ENCODE data around the gene IFT20. TPM values are rescaled to one million over a fixed set of nuclear protein-coding genes. Genes with fewer than 3 reads are reported as not detected.

IFT20 gene, protein sequence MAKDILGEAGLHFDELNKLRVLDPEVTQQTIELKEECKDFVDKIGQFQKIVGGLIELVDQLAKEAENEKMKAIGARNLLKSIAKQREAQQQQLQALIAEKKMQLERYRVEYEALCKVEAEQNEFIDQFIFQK
- total RNA-seq (2014; rRNA removed; shearing (Covaris generic)) (16.3 and 32.9 TPM in 2 replicates), total RNA-seq (2022) (23.8 and 23.9 TPM in 2 replicates), Bru-seq, nascent RNA (percentile 48 among the genes with signal in this experiment), BruChase-seq, experiment 1, labeled RNA remaining after a 6-hour chase (percentile 58 among the genes with signal in this experiment), BruChase-seq, experiment 2, labeled RNA remaining after a 2-hour chase (percentile 54 among the genes with signal in this experiment)
- long read RNA-seq, transcript IFT20-214 (6 exons, 1,071 nt), result major isoform, 15 of 40 reads
- long read RNA-seq, transcript IFT20-203 (5 exons, 825 nt), result minor isoform, 13 of 40 reads
- long read RNA-seq, partial matches to known transcripts, result 5 of 40 reads
- long read RNA-seq, other reads (novel, unspliced or antisense), result 0 of 40 reads

DNA sequence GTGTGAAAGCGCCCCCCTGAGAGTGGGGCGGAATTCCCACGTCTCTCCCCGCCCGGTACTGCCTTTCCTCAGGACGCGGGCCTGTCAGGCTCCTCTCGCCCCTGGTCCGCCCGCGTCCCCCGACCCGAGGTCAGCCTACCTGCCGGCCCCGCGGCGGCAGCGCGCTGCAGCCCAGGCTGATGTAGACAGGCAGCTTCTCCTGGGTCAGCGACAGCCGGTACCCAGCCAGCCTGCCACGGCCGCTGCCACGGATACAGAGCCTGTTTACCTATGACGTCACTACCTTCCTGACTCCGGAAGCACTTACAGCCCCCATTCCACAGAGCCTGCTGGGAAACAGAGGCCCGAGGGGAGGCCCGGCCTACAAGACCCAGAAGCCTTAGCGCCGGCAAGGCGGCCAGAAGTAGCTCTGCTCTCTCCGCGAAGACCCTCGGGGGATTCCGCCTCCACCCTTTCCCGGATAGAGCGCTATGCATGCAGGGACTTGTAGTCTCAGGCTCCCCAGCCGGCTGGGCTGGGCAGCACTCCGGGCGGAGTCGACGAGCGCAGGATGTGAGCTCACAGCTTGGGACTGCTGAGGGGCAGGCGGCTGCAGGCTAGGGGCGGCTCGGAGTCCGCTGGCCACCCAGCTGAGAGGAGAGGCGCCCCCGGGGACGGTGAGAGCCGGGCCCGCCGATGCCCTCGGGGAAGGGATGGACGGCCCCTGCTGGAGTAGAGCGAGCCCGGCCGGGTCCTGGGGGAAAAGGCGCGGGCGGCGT is at the start of gene IFT20, which contains the start of gene TNFAIP1:
IFT20 (minus strand) TSS at position 272 of the 758 bp plus-strand sequence. CDS start 3,487 bp downstream, outside the sequence.
TNFAIP1 (plus strand) TSS at position 561 of the 758 bp plus-strand sequence. CDS start 3,761 bp downstream, outside the sequence.
- Histone ChIP-seq H3K9me2 (ENCODE audit: insufficient read depth, low read length) (no peaks in the 10 kb centered on the region), H3K4me1 (ENCODE audit: insufficient read depth, low read length, poor library complexity, severe bottlenecking) (peaks cover 23% of the 10 kb centered on the region), H3K79me2 (ENCODE audit: insufficient read depth, low read depth, low read length) (peaks cover 10% of the 10 kb centered on the region; the same call in 1 of the 2 replicates), H3K9me3 (ENCODE audit: low read length) (no peaks in the 10 kb centered on the region), H3K27ac (ENCODE audit: low read depth, low read length, poor library complexity, severe bottlenecking) (no peak within 1 kb of the TSS), H3K4me3 (ENCODE audit: low read depth, low read length, poor library complexity, severe bottlenecking) (peak within 1 kb of the TSS; percentile 86), H3K4me2 (ENCODE audit: low read length) (peak within 1 kb of the TSS; percentile 97), H4K20me1 (ENCODE audit: insufficient read depth, low read length) (no peaks in the 10 kb centered on the region), H3K36me3 (ENCODE audit: insufficient read depth, low read length) (no peaks in the 10 kb centered on the region; the same call in 1 of the 2 replicates), H2AFZ (ENCODE audit: low read length) (peak within 1 kb of the TSS; percentile 69)
- peak; percentile 99 for DNase-seq (ENCODE audit: low spot score)
- intact Hi-C loops (cut with micrococcal nuclease; ENCODE audit: unreplicated experiment), result loop anchor here (1.0 to 2.0 kb wide), 2 partner anchors 22 to 35 kb away; partner anchors contain the start of genes POLDIP2, SARM1 and VTN
- no TSS peak for BruUV-seq (replicated peaks)
- ChIA-PET POLR2A (interaction anchor here (0.8 to 3.0 kb wide), 9 partner anchors 10 to 260 kb away, joined by 3 to 22 read pairs (median 3); partner anchors contain the start of genes POLDIP2 and TMEM97), CTCF (ENCODE audit: unreplicated experiment) (interaction anchor here (0.6 to 1.1 kb wide), 3 partner anchors 14 to 21 kb away, joined by 3 read pairs; partner anchors contain the start of gene POLDIP2)
- TF ChIP-seq, protein P1, sequence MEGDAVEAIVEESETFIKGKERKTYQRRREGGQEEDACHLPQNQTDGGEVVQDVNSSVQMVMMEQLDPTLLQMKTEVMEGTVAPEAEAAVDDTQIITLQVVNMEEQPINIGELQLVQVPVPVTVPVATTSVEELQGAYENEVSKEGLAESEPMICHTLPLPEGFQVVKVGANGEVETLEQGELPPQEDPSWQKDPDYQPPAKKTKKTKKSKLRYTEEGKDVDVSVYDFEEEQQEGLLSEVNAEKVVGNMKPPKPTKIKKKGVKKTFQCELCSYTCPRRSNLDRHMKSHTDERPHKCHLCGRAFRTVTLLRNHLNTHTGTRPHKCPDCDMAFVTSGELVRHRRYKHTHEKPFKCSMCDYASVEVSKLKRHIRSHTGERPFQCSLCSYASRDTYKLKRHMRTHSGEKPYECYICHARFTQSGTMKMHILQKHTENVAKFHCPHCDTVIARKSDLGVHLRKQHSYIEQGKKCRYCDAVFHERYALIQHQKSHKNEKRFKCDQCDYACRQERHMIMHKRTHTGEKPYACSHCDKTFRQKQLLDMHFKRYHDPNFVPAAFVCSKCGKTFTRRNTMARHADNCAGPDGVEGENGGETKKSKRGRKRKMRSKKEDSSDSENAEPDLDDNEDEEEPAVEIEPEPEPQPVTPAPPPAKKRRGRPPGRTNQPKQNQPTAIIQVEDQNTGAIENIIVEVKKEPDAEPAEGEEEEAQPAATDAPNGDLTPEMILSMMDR (conservative IDR thresholded peaks at IDR 0.05; ENCODE audit: low read length), result no peak
- TF ChIP-seq EZH2phosphoT487 (IDR thresholded peaks at IDR 0.05; ENCODE audit: borderline replicate concordance, low read depth, low read length), result no peak

DNA sequence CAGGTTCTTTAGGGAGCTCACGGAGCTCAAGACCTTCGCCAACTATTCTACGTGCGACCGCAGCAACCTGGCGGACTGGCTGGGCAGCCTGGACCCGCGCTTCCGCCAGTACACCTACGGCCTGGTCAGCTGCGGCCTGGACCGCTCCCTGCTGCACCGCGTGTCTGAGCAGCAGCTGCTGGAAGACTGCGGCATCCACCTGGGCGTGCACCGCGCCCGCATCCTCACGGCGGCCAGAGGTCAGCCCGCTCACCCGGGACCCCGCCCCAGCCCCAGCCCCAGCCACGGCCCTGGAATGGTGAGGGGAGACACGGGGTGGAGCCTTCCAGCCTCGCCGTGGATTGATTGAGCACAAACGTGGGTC is 49.7 kb upstream of the IFT20 start:
- DNase-seq (ENCODE audit: low spot score), result no peak
- BruUV-seq (replicated peaks), result no TSS peak
- H3K79me2 ChIP-seq (ENCODE audit: insufficient read depth, low read depth, low read length), result no peaks in the 10 kb centered on the region
- intact Hi-C loops (cut with micrococcal nuclease; ENCODE audit: unreplicated experiment), result no loop called here
- H2AFZ ChIP-seq (ENCODE audit: low read length), result no peak overlapping the region
- H3K4me3 ChIP-seq (ENCODE audit: low read depth, low read length, poor library complexity, severe bottlenecking), result no peak overlapping the region
- H3K4me2 ChIP-seq (ENCODE audit: low read length), result no peak overlapping the region
- H3K36me3 ChIP-seq (ENCODE audit: insufficient read depth, low read length), result peaks cover 8% of the 10 kb centered on the region
- no peak for TF ChIP-seq EZH2phosphoT487 (IDR thresholded peaks at IDR 0.05; ENCODE audit: borderline replicate concordance, low read depth, low read length)
- TF ChIP-seq, protein P1 (conservative IDR thresholded peaks at IDR 0.05; ENCODE audit: low read length), result no peak
- POLR2A ChIA-PET, result no interaction called here
- H3K27ac ChIP-seq (ENCODE audit: low read depth, low read length, poor library complexity, severe bottlenecking), result no peak overlapping the region
- no peaks in the 10 kb centered on the region; the same call in 1 of the 2 replicates for H4K20me1 ChIP-seq (ENCODE audit: insufficient read depth, low read length)
- no peaks in the 10 kb centered on the region for H3K9me2 ChIP-seq (ENCODE audit: insufficient read depth, low read length)
- no peaks in the 10 kb centered on the region for H3K9me3 ChIP-seq (ENCODE audit: low read length)
- no peaks in the 10 kb centered on the region for H3K4me1 ChIP-seq (ENCODE audit: insufficient read depth, low read length, poor library complexity, severe bottlenecking)
- CTCF ChIA-PET (ENCODE audit: unreplicated experiment), result no interaction called here

Data from OCI-LY7 (cell line).